ENCODE data around the gene TMEM217.
"Not testable (repeated sequence)": the region's sequence is repeated elsewhere in the genome, so short reads cannot be mapped to it uniquely, and the experiment has no call there.

Gene TMEM217

GRCh38 chr6:37257634-37258404 lies at the start of gene TMEM217, which contains the start of gene TBC1D22B:
Gene TMEM217, minus strand, starts transcription at chr6:37258144. Its CDS starts 39,114 bp downstream, at chr6:37219030.
Gene TBC1D22B, plus strand, starts transcription at chr6:37257772. Its CDS starts 146 bp downstream, at chr6:37257918.
- DNase-seq: peak; percentile 85 to 89

GRCh38 chr6:37307484-37307883 lies 49.5 kb upstream of the TMEM217 start:
- DNase-seq: not testable (repeated sequence)

- peak in 1 of 2 experiments; percentile 19 for DNase-seq
Observed at GRCh38 chr6:37306624-37307222, 48.8 kb upstream of the TMEM217 start.

- DNase-seq: no peak
Observed at GRCh38 chr6:37305841-37306425, 48.0 kb upstream of the TMEM217 start.

- no peak for DNase-seq
Observed at GRCh38 chr6:37304766-37305165, 46.8 kb upstream of the TMEM217 start.

GRCh38 chr6:37303891-37304503 lies 46.1 kb upstream of the TMEM217 start:
- DNase-seq: peak; percentile 20 to 50

GRCh38 chr6:37303091-37303660 lies 45.2 kb upstream of the TMEM217 start:
- no peak for DNase-seq

- DNase-seq: no peak
Observed at GRCh38 chr6:37302086-37302686, 44.2 kb upstream of the TMEM217 start.

- no peak for DNase-seq
Observed at GRCh38 chr6:37299990-37300389, 42.0 kb upstream of the TMEM217 start.

GRCh38 chr6:37298958-37299357 lies 41.0 kb upstream of the TMEM217 start:
- no peak for DNase-seq

GRCh38 chr6:37297637-37298036 lies 39.7 kb upstream of the TMEM217 start:
- not testable (repeated sequence) for DNase-seq

- no peak for DNase-seq
Observed at GRCh38 chr6:37293426-37293825, 35.5 kb upstream of the TMEM217 start.

- DNase-seq: no peak
Observed at GRCh38 chr6:37289931-37290330, 32.0 kb upstream of the TMEM217 start.

GRCh38 chr6:37288247-37288646 lies 30.3 kb upstream of the TMEM217 start:
- DNase-seq: no peak

- no peak for DNase-seq
Observed at GRCh38 chr6:37287519-37288157, 29.7 kb upstream of the TMEM217 start.

GRCh38 chr6:37285861-37286311 lies 27.9 kb upstream of the TMEM217 start:
- no peak for DNase-seq

- no peak for DNase-seq
Observed at GRCh38 chr6:37284781-37285180, 26.8 kb upstream of the TMEM217 start.

- DNase-seq: no peak
Observed at GRCh38 chr6:37283671-37284151, 25.8 kb upstream of the TMEM217 start.

- peak in 1 of 2 experiments; percentile 0 for DNase-seq
Observed at GRCh38 chr6:37283268-37283667, 25.3 kb upstream of the TMEM217 start.

GRCh38 chr6:37282371-37282770 lies 24.4 kb upstream of the TMEM217 start:
- DNase-seq: no peak

- no peak for DNase-seq
Observed at GRCh38 chr6:37280162-37280887, 22.4 kb upstream of the TMEM217 start.

All from NCI-H524 (cell line).